Measurements from ENCODE around the gene EDN1.
"Not testable (repeated sequence)": the region's sequence is repeated elsewhere in the genome, so short reads cannot be mapped to it uniquely, and the experiment has no call there.

The EDN1 gene

GRCh38 chr6:12324748-12325147 lies 34.6 kb downstream of the EDN1 start:
- Histone ChIP-seq H3K9ac (ENCODE audit: low read length) (no peak overlapping the region), H3K4me3 (ENCODE audit: low read length) (no peak overlapping the region), H3K36me3 (ENCODE audit: control insufficient read depth, insufficient read depth, low read length) (no peaks in the 10 kb centered on the region), H3K4me1 (ENCODE audit: control insufficient read depth, insufficient read depth, low read length) (no peaks in the 10 kb centered on the region), H3K27ac (ENCODE audit: low read depth, low read length) (no peak overlapping the region), H3K27me3 (ENCODE audit: control insufficient read depth, insufficient read depth, low read length) (no peaks in the 10 kb centered on the region)

GRCh38 chr6:12325872-12326271 lies 35.7 kb downstream of the EDN1 start:
- no peak overlapping the region for H3K27ac ChIP-seq (ENCODE audit: low read depth, low read length)
- no peak overlapping the region for H3K9ac ChIP-seq (ENCODE audit: low read length)
- no peaks in the 10 kb centered on the region for H3K4me1 ChIP-seq (ENCODE audit: control insufficient read depth, insufficient read depth, low read length)
- H3K36me3 ChIP-seq (ENCODE audit: control insufficient read depth, insufficient read depth, low read length): no peaks in the 10 kb centered on the region
- H3K4me3 ChIP-seq (ENCODE audit: low read length): no peak overlapping the region
- H3K27me3 ChIP-seq (ENCODE audit: control insufficient read depth, insufficient read depth, low read length): no peaks in the 10 kb centered on the region

- Histone ChIP-seq H3K4me1 (ENCODE audit: control insufficient read depth, insufficient read depth, low read length) (no peaks in the 10 kb centered on the region), H3K36me3 (ENCODE audit: control insufficient read depth, insufficient read depth, low read length) (no peaks in the 10 kb centered on the region), H3K4me3 (ENCODE audit: low read length) (no peak overlapping the region), H3K27ac (ENCODE audit: low read depth, low read length) (no peak overlapping the region), H3K9ac (ENCODE audit: low read length) (no peak overlapping the region), H3K27me3 (ENCODE audit: control insufficient read depth, insufficient read depth, low read length) (no peaks in the 10 kb centered on the region)
Measured at GRCh38 chr6:12327391-12327790, 37.2 kb downstream of the EDN1 start.

GRCh38 chr6:12327988-12328387 lies 37.8 kb downstream of the EDN1 start:
- H3K36me3 ChIP-seq (ENCODE audit: control insufficient read depth, insufficient read depth, low read length): no peaks in the 10 kb centered on the region
- H3K4me3 ChIP-seq (ENCODE audit: low read length): no peak overlapping the region
- H3K27me3 ChIP-seq (ENCODE audit: control insufficient read depth, insufficient read depth, low read length): no peaks in the 10 kb centered on the region
- H3K9ac ChIP-seq (ENCODE audit: low read length): no peak overlapping the region
- H3K27ac ChIP-seq (ENCODE audit: low read depth, low read length): no peak overlapping the region
- no peaks in the 10 kb centered on the region for H3K4me1 ChIP-seq (ENCODE audit: control insufficient read depth, insufficient read depth, low read length)

- Histone ChIP-seq H3K9ac (ENCODE audit: low read length) (no peak overlapping the region), H3K27ac (ENCODE audit: low read depth, low read length) (no peak overlapping the region), H3K4me3 (ENCODE audit: low read length) (no peak overlapping the region), H3K27me3 (ENCODE audit: control insufficient read depth, insufficient read depth, low read length) (no peaks in the 10 kb centered on the region), H3K36me3 (ENCODE audit: control insufficient read depth, insufficient read depth, low read length) (no peaks in the 10 kb centered on the region), H3K4me1 (ENCODE audit: control insufficient read depth, insufficient read depth, low read length) (no peaks in the 10 kb centered on the region)
Measured at GRCh38 chr6:12328701-12329100, 38.5 kb downstream of the EDN1 start.

GRCh38 chr6:12331474-12331873 lies 41.3 kb downstream of the EDN1 start:
- Histone ChIP-seq H3K27me3 (ENCODE audit: control insufficient read depth, insufficient read depth, low read length) (no peaks in the 10 kb centered on the region), H3K36me3 (ENCODE audit: control insufficient read depth, insufficient read depth, low read length) (no peaks in the 10 kb centered on the region), H3K9ac (ENCODE audit: low read length) (no peak overlapping the region), H3K27ac (ENCODE audit: low read depth, low read length) (no peak overlapping the region), H3K4me3 (ENCODE audit: low read length) (no peak overlapping the region), H3K4me1 (ENCODE audit: control insufficient read depth, insufficient read depth, low read length) (no peaks in the 10 kb centered on the region)

- Histone ChIP-seq H3K27ac (ENCODE audit: low read depth, low read length) (no peak overlapping the region), H3K27me3 (ENCODE audit: control insufficient read depth, insufficient read depth, low read length) (no peaks in the 10 kb centered on the region), H3K4me1 (ENCODE audit: control insufficient read depth, insufficient read depth, low read length) (no peaks in the 10 kb centered on the region), H3K9ac (ENCODE audit: low read length) (no peak overlapping the region), H3K36me3 (ENCODE audit: control insufficient read depth, insufficient read depth, low read length) (no peaks in the 10 kb centered on the region), H3K4me3 (ENCODE audit: low read length) (no peak overlapping the region)
Measured at GRCh38 chr6:12331951-12332749, 42.0 kb downstream of the EDN1 start.

- H3K27me3 ChIP-seq (ENCODE audit: control insufficient read depth, insufficient read depth, low read length); H3K4me1 ChIP-seq (ENCODE audit: control insufficient read depth, insufficient read depth, low read length); H3K36me3 ChIP-seq (ENCODE audit: control insufficient read depth, insufficient read depth, low read length); H3K27ac ChIP-seq (ENCODE audit: low read depth, low read length); H3K9ac ChIP-seq (ENCODE audit: low read length); H3K4me3 ChIP-seq (ENCODE audit: low read length): not testable (repeated sequence)
Measured at GRCh38 chr6:12332750-12333079, 42.6 kb downstream of the EDN1 start.

- Histone ChIP-seq H3K27me3 (ENCODE audit: control insufficient read depth, insufficient read depth, low read length) (no peaks in the 10 kb centered on the region), H3K9ac (ENCODE audit: low read length) (no peak overlapping the region), H3K4me3 (ENCODE audit: low read length) (no peak overlapping the region), H3K27ac (ENCODE audit: low read depth, low read length) (no peak overlapping the region), H3K36me3 (ENCODE audit: control insufficient read depth, insufficient read depth, low read length) (no peaks in the 10 kb centered on the region), H3K4me1 (ENCODE audit: control insufficient read depth, insufficient read depth, low read length) (no peaks in the 10 kb centered on the region)
Measured at GRCh38 chr6:12333128-12333527, 43.0 kb downstream of the EDN1 start.

GRCh38 chr6:12334526-12335130 lies 44.5 kb downstream of the EDN1 start:
- no peak overlapping the region for H3K9ac ChIP-seq (ENCODE audit: low read length)
- H3K27ac ChIP-seq (ENCODE audit: low read depth, low read length): no peak overlapping the region
- H3K27me3 ChIP-seq (ENCODE audit: control insufficient read depth, insufficient read depth, low read length): no peaks in the 10 kb centered on the region
- H3K36me3 ChIP-seq (ENCODE audit: control insufficient read depth, insufficient read depth, low read length): no peaks in the 10 kb centered on the region
- no peaks in the 10 kb centered on the region for H3K4me1 ChIP-seq (ENCODE audit: control insufficient read depth, insufficient read depth, low read length)
- no peak overlapping the region for H3K4me3 ChIP-seq (ENCODE audit: low read length)

- Histone ChIP-seq H3K27ac (ENCODE audit: low read depth, low read length) (no peak overlapping the region), H3K4me1 (ENCODE audit: control insufficient read depth, insufficient read depth, low read length) (no peaks in the 10 kb centered on the region), H3K36me3 (ENCODE audit: control insufficient read depth, insufficient read depth, low read length) (no peaks in the 10 kb centered on the region), H3K27me3 (ENCODE audit: control insufficient read depth, insufficient read depth, low read length) (no peaks in the 10 kb centered on the region), H3K9ac (ENCODE audit: low read length) (no peak overlapping the region), H3K4me3 (ENCODE audit: low read length) (no peak overlapping the region)
Measured at GRCh38 chr6:12335131-12335527, 45.0 kb downstream of the EDN1 start.

- no peak overlapping the region for H3K27ac ChIP-seq (ENCODE audit: low read depth, low read length)
Measured at GRCh38 chr6:12335717-12336116, 45.6 kb downstream of the EDN1 start.

More at GRCh38 chr6:12335717-12336116, 45.6 kb downstream of the EDN1 start:
- Histone ChIP-seq H3K9ac (ENCODE audit: low read length) (no peak overlapping the region), H3K4me3 (ENCODE audit: low read length) (no peak overlapping the region), H3K36me3 (ENCODE audit: control insufficient read depth, insufficient read depth, low read length) (no peaks in the 10 kb centered on the region), H3K4me1 (ENCODE audit: control insufficient read depth, insufficient read depth, low read length) (no peaks in the 10 kb centered on the region), H3K27me3 (ENCODE audit: control insufficient read depth, insufficient read depth, low read length) (no peaks in the 10 kb centered on the region)

Data from rectal smooth muscle tissue (tissue), 1 donor.